ENCODE results near the gene FNIP2.
"Not testable (repeated sequence)": the region's sequence is repeated elsewhere in the genome, so short reads cannot be mapped to it uniquely, and the experiment has no call there.

Gene FNIP2

DNA sequence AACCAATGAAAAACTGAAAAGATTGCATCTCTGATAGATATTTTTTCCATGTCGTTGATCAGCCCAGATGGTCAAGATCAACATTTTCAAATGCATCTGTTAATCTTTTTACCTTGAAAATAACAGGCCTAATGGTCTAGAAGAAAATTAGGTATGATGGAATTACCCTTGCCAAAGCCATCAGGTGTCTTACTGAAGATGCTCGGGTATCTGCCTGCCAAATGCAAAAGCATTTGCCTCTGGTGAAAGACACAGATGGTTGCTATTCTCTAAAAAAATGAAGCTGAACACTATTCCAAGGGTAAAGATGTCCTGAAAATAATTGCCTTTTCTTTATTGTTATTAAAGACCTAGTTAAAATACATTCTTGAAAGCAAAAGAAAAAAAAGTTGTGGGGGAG, 126.0 kb downstream of the FNIP2 start:
- Histone ChIP-seq H3K4me3 (ENCODE audit: low read length) (no peak overlapping the region), H3K27me3 (ENCODE audit: insufficient read depth, low read length) (no peaks in the 10 kb centered on the region), H3K36me3 (ENCODE audit: insufficient read depth, low read length) (peaks cover 37% of the 10 kb centered on the region)

DNA sequence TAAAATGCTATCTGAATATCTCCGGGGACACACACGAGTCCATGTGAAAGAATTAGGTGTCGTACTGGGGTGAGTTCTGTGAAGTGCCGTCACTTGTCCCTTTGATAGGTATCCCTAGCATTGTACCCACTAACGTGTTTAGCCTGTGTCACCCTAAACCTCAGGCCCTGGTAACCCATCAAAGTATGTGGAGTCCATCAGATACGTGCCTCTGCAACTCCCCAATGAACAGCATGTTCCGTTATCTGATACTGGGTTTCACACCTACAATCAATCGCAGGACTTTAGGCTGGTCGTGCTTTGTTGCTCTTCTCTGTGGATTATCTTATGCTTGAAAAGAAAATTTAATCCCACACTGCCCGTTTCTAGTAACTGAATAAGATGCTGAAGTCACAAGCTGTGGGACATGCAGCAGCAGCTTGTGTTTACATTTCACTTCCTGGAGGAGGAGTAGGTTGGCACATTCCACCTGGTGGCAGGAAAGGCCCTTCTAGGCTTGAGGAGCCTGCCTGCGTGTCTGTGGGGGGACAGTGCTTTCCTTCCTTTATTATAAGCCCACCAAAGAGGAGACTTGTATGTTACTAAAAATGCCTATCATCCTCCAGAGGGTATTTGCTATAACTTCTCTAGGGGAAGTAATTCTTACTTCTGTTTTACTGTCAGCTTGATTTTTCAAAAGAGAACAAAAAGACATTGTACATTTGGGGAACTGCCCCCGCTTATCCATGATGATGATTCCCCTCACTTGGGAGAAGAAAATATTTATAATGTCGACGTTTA, 127.2 kb downstream of the FNIP2 start:
- Histone ChIP-seq H3K9me3 (ENCODE audit: low read length) (peaks cover 4% of the 10 kb centered on the region), H3K36me3 (ENCODE audit: insufficient read depth, low read length) (peaks cover 37% of the 10 kb centered on the region), H3K4me3 (ENCODE audit: low read length) (no peak overlapping the region), H2AFZ (ENCODE audit: low read depth, low read length) (no peak overlapping the region), H3K27me3 (ENCODE audit: insufficient read depth, low read length) (no peaks in the 10 kb centered on the region), H3K4me1 (ENCODE audit: insufficient read depth, low read length) (no peaks in the 10 kb centered on the region)

More for the DNA sequence above, 126.0 kb downstream of the FNIP2 start:
- no peaks in the 10 kb centered on the region for H3K4me1 ChIP-seq (ENCODE audit: insufficient read depth, low read length)
- H3K9me3 ChIP-seq (ENCODE audit: low read length), result peaks cover 2% of the 10 kb centered on the region
- no peak overlapping the region for H2AFZ ChIP-seq (ENCODE audit: low read depth, low read length)

DNA sequence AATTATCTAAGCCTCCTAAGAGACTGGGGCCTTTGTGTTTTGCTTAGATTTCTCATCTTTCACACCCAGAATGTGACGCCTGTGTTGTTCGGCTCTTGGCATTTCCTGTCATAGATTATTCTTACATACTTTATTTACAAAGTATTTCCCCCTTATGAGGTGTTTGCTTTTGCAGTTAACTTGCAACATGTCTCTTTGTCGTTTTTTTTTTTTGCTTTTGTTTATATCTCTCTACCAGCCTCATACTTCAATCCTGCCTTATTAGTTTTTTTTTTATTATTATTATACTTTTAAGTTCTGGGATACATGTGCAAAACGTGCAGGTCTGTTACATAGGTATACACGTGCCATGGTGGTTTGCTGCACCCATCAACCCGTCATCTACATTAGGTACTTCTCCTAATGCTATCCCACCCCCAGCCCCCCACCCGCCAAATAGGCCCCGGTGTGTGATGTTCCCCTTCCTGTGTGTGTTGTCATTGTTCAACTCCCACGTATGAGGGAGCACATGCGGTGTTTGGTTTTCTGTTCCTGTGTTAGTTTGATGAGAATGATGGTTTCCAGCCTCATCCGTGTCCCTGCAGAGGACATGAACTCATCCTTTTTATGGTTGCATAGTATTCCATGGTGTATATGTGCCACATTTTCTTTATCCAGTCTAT, 127.9 kb downstream of the FNIP2 start:
- not testable (repeated sequence) for H2AFZ ChIP-seq (ENCODE audit: low read depth, low read length); H3K9me3 ChIP-seq (ENCODE audit: low read length); H3K4me1 ChIP-seq (ENCODE audit: insufficient read depth, low read length); H3K4me3 ChIP-seq (ENCODE audit: low read length); H3K27me3 ChIP-seq (ENCODE audit: insufficient read depth, low read length)
- peaks cover 33% of the 10 kb centered on the region for H3K36me3 ChIP-seq (ENCODE audit: insufficient read depth, low read length)

- H3K4me1 ChIP-seq (ENCODE audit: insufficient read depth, low read length); H3K27me3 ChIP-seq (ENCODE audit: insufficient read depth, low read length); H2AFZ ChIP-seq (ENCODE audit: low read depth, low read length); H3K9me3 ChIP-seq (ENCODE audit: low read length); H3K4me3 ChIP-seq (ENCODE audit: low read length): not testable (repeated sequence)
- H3K36me3 ChIP-seq (ENCODE audit: insufficient read depth, low read length), result peaks cover 30% of the 10 kb centered on the region
Measured at GRCh38 chr4:158900408-158900807, 131.6 kb downstream of the FNIP2 start.

GRCh38 chr4:158902280-158903078, 133.7 kb downstream of the FNIP2 start:
- not testable (repeated sequence) for H3K27me3 ChIP-seq (ENCODE audit: insufficient read depth, low read length); H3K9me3 ChIP-seq (ENCODE audit: low read length); H3K4me1 ChIP-seq (ENCODE audit: insufficient read depth, low read length); H3K4me3 ChIP-seq (ENCODE audit: low read length); H2AFZ ChIP-seq (ENCODE audit: low read depth, low read length)
- peaks cover 23% of the 10 kb centered on the region for H3K36me3 ChIP-seq (ENCODE audit: insufficient read depth, low read length)

- peaks cover 23% of the 10 kb centered on the region for H3K36me3 ChIP-seq (ENCODE audit: insufficient read depth, low read length)
- H3K27me3 ChIP-seq (ENCODE audit: insufficient read depth, low read length), result no peaks in the 10 kb centered on the region
- H3K4me1 ChIP-seq (ENCODE audit: insufficient read depth, low read length), result no peaks in the 10 kb centered on the region
- H3K9me3 ChIP-seq (ENCODE audit: low read length), result peaks cover 8% of the 10 kb centered on the region
- H2AFZ ChIP-seq (ENCODE audit: low read depth, low read length), result no peak overlapping the region
- H3K4me3 ChIP-seq (ENCODE audit: low read length), result no peak overlapping the region
Measured at GRCh38 chr4:158903079-158903456, 134.2 kb downstream of the FNIP2 start.

- H2AFZ ChIP-seq (ENCODE audit: low read depth, low read length), result no peak overlapping the region
- no peak overlapping the region for H3K4me3 ChIP-seq (ENCODE audit: low read length)
- no peaks in the 10 kb centered on the region for H3K27me3 ChIP-seq (ENCODE audit: insufficient read depth, low read length)
- H3K4me1 ChIP-seq (ENCODE audit: insufficient read depth, low read length), result no peaks in the 10 kb centered on the region
- H3K36me3 ChIP-seq (ENCODE audit: insufficient read depth, low read length), result peaks cover 23% of the 10 kb centered on the region
- H3K9me3 ChIP-seq (ENCODE audit: low read length), result peaks cover 8% of the 10 kb centered on the region
Measured at GRCh38 chr4:158903472-158904043, 134.7 kb downstream of the FNIP2 start.

DNA sequence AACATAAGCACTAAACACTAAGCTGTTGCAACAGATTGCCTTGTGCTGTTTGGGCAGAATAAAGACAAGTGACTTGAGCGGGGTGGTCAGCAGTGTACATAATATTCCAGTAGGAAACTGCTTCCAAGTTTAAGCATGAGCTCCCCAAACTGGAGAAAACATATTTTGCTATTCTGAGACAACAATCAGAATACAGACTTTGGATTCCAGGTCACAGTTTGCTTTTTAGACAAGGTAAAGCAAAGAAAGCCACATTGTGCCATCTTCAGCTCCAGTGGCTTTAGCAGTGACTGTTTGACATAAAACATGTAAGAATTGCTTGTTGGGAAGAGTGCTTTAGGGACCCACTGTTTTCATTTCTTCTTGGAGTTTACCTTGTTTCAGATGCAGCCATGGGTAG, 136.0 kb downstream of the FNIP2 start:
- H3K9me3 ChIP-seq (ENCODE audit: low read length), result peaks cover 8% of the 10 kb centered on the region
- no peak overlapping the region for H3K4me3 ChIP-seq (ENCODE audit: low read length)
- H2AFZ ChIP-seq (ENCODE audit: low read depth, low read length), result no peak overlapping the region
- no peaks in the 10 kb centered on the region for H3K27me3 ChIP-seq (ENCODE audit: insufficient read depth, low read length)
- H3K4me1 ChIP-seq (ENCODE audit: insufficient read depth, low read length), result no peaks in the 10 kb centered on the region
- H3K36me3 ChIP-seq (ENCODE audit: insufficient read depth, low read length), result peaks cover 27% of the 10 kb centered on the region

- Histone ChIP-seq H2AFZ (ENCODE audit: low read depth, low read length) (no peak overlapping the region), H3K4me3 (ENCODE audit: low read length) (no peak overlapping the region), H3K4me1 (ENCODE audit: insufficient read depth, low read length) (no peaks in the 10 kb centered on the region), H3K27me3 (ENCODE audit: insufficient read depth, low read length) (no peaks in the 10 kb centered on the region), H3K36me3 (ENCODE audit: insufficient read depth, low read length) (peaks cover 27% of the 10 kb centered on the region), H3K9me3 (ENCODE audit: low read length) (peaks cover 6% of the 10 kb centered on the region)
Measured at GRCh38 chr4:158906073-158906472, 137.2 kb downstream of the FNIP2 start.

GRCh38 chr4:158912390-158912789, 143.6 kb downstream of the FNIP2 start:
- Histone ChIP-seq H3K4me1 (ENCODE audit: insufficient read depth, low read length) (peaks cover 21% of the 10 kb centered on the region), H3K9me3 (ENCODE audit: low read length) (no peaks in the 10 kb centered on the region), H3K27me3 (ENCODE audit: insufficient read depth, low read length) (no peaks in the 10 kb centered on the region), H2AFZ (ENCODE audit: low read depth, low read length) (no peak overlapping the region), H3K36me3 (ENCODE audit: insufficient read depth, low read length) (peaks cover 4% of the 10 kb centered on the region), H3K4me3 (ENCODE audit: low read length) (no peak overlapping the region)

- H3K4me1 ChIP-seq (ENCODE audit: insufficient read depth, low read length), result peaks cover 21% of the 10 kb centered on the region
- peaks cover 4% of the 10 kb centered on the region for H3K36me3 ChIP-seq (ENCODE audit: insufficient read depth, low read length)
- no peak overlapping the region for H2AFZ ChIP-seq (ENCODE audit: low read depth, low read length)
- H3K27me3 ChIP-seq (ENCODE audit: insufficient read depth, low read length), result no peaks in the 10 kb centered on the region
- H3K4me3 ChIP-seq (ENCODE audit: low read length), result no peak overlapping the region
- H3K9me3 ChIP-seq (ENCODE audit: low read length), result no peaks in the 10 kb centered on the region
Measured at GRCh38 chr4:158912806-158913205, 144.0 kb downstream of the FNIP2 start.

DNA sequence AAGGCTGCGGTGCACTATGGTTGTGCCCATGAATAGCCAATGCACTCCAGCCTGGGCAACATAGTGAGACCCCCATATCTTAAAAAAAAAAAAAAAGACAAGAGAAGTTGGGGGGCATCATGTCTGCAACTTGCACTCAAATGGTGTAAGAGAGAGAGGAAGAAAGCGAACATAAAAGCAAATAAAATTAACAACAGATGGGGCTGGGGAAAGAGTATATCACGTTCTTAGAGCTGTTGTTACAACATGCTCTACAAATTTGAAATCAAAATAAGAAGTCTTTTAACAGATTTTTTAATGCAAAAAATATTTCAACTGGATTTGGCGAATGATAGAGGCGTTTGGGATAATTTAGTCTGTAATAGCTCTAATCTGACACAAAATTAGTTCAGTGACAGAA, 144.9 kb downstream of the FNIP2 start:
- Histone ChIP-seq H3K9me3 (ENCODE audit: low read length) (no peaks in the 10 kb centered on the region), H3K4me1 (ENCODE audit: insufficient read depth, low read length) (peaks cover 21% of the 10 kb centered on the region), H2AFZ (ENCODE audit: low read depth, low read length) (peak overlapping the region; percentile 50), H3K27me3 (ENCODE audit: insufficient read depth, low read length) (no peaks in the 10 kb centered on the region), H3K4me3 (ENCODE audit: low read length) (no peak overlapping the region), H3K36me3 (ENCODE audit: insufficient read depth, low read length) (peaks cover 4% of the 10 kb centered on the region)

DNA sequence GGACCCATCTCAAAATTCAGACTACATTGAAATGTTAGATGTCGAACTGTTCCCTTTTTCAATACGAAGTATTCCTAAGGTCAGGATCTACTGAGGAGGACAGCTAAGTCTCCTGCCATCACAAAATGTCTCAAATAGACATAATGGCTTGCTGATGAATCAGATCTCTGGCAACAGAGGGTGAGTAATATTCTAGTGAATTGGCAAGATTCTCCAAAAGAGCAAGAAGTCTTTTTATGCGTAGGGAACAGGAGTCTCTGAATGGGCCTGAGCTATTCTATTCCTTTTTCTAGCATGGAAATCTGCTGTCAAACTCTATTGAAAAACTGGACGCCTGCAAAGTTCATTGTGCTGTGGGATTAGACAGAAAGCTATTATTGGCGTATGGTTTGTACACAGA, 145.4 kb downstream of the FNIP2 start:
- H3K27me3 ChIP-seq (ENCODE audit: insufficient read depth, low read length), result no peaks in the 10 kb centered on the region
- peak overlapping the region; percentile 50 for H2AFZ ChIP-seq (ENCODE audit: low read depth, low read length)
- H3K9me3 ChIP-seq (ENCODE audit: low read length), result no peaks in the 10 kb centered on the region
- no peak overlapping the region for H3K4me3 ChIP-seq (ENCODE audit: low read length)
- peaks cover 21% of the 10 kb centered on the region for H3K4me1 ChIP-seq (ENCODE audit: insufficient read depth, low read length)
- peaks cover 4% of the 10 kb centered on the region for H3K36me3 ChIP-seq (ENCODE audit: insufficient read depth, low read length)

All from neuron (in vitro differentiated cells).